ENCODE data around the gene EIF3D.

DNA sequence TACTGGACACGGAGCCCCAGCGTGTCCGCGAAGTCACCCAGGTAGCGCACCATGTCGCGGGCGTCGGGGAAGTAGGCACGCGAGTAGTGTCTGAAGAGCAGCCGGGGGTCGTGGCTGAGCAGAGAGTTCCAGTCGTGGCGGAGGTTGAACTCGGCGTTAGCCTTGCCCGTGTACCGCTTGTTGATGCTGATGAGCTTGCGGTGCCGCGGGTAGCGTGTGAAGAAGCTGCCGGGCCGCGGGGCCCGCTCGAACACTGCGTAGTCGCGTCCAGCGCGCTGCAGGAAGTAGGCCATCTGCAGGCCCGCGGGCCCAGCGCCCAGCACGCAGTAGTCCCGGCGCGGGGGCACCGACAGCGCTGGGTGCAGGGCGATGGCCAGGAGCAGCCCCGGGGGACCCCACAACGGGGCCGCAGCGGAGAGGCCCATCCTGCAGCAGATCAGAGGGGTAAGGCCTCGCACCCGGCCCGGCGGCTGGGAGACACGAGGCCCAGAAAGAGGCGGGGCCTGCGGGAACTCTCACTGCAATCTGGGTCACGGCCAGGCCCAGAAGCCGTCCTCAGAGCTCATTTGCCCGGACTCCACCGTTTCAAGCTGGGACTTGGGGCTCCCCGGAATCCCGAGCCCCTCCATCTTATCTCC, 22.8 kb downstream of the EIF3D start:
- TF ChIP-seq POLR2A (IDR thresholded peaks at IDR 0.05), result no peak
- TF ChIP-seq, protein P1, sequence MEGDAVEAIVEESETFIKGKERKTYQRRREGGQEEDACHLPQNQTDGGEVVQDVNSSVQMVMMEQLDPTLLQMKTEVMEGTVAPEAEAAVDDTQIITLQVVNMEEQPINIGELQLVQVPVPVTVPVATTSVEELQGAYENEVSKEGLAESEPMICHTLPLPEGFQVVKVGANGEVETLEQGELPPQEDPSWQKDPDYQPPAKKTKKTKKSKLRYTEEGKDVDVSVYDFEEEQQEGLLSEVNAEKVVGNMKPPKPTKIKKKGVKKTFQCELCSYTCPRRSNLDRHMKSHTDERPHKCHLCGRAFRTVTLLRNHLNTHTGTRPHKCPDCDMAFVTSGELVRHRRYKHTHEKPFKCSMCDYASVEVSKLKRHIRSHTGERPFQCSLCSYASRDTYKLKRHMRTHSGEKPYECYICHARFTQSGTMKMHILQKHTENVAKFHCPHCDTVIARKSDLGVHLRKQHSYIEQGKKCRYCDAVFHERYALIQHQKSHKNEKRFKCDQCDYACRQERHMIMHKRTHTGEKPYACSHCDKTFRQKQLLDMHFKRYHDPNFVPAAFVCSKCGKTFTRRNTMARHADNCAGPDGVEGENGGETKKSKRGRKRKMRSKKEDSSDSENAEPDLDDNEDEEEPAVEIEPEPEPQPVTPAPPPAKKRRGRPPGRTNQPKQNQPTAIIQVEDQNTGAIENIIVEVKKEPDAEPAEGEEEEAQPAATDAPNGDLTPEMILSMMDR (IDR thresholded peaks at IDR 0.05), result no peak
